K562 (cell line): ENCODE results near the gene DDX55. TPM values are rescaled to one million over a fixed set of nuclear protein-coding genes. Genes with fewer than 3 reads are reported as not detected.

ENCODE experiments used
- CCNT2 ChIP-seq: IDR thresholded peaks from 2 replicates; pipeline ENCODE4 v1.6.1; 2011; ENCODE audit warnings: borderline replicate concordance, low read depth, mild to moderate bottlenecking, moderate library complexity, mixed read lengths, low read length; ENCODE audit not compliant: insufficient read length; ENCODE audit errors: extremely low read depth
- CHD2 ChIP-seq: IDR thresholded peaks from 2 replicates; pipeline ENCODE4 v1.6.1; 2011; ENCODE audit warnings: low read depth, low read length
- FOXA3 ChIP-seq, 2 experiments: fragments of 450-650 bp in 1 of 2; sonication (generic) in 1 of 2; formaldehyde crosslinking; IDR thresholded peaks in 1 of 2; conservative IDR thresholded peaks in 1 of 2; 2 replicates each; pipeline versions ENCODE4 v1.4.0 to v1.8.0; 2020 to 2022; ENCODE audit warnings: mild to moderate bottlenecking in 2 of 2, missing genetic modification reagents in 1 of 2
- GABPB1 ChIP-seq: sonication (generic); formaldehyde crosslinking; IDR thresholded peaks from 2 replicates; pipeline ENCODE4 v1.8.0; 2022; ENCODE audit warnings: mild to moderate bottlenecking, missing genetic modification reagents
- HMGN3 ChIP-seq: IDR thresholded peaks from 2 replicates; pipeline ENCODE4 v1.6.1; 2011; ENCODE audit warnings: borderline replicate concordance, low read depth, mild to moderate bottlenecking, mixed read lengths, low read length; ENCODE audit not compliant: insufficient read length; ENCODE audit errors: extremely low read depth
- HNRNPLL ChIP-seq: fragments of 200-400 bp; formaldehyde crosslinking; IDR thresholded peaks from 2 replicates; pipeline ENCODE4 v1.6.1; 2017; ENCODE audit warnings: low read length, low read depth, mild to moderate bottlenecking; ENCODE audit not compliant: poor library complexity, severe bottlenecking
- KLF6 ChIP-seq: fragments of 250-450 bp; sonication (Bioruptor Pico); IDR thresholded peaks from 2 replicates; pipeline ENCODE4 v1.4.0; 2020; ENCODE audit warnings: mild to moderate bottlenecking, moderate library complexity, borderline replicate concordance
- LEF1 ChIP-seq: fragments of 450-650 bp; IDR thresholded peaks from 2 replicates; pipeline ENCODE4 v1.6.1; 2016; ENCODE audit warnings: mild to moderate bottlenecking
- MYNN ChIP-seq, 2 experiments: sonication (generic); formaldehyde crosslinking in 1 of 2; IDR thresholded peaks; 2 replicates each; pipeline versions ENCODE4 v1.5.0 to v1.6.1; 2016 to 2020; ENCODE audit warnings: antibody characterized with exemption in 1 of 2, missing genetic modification reagents in 1 of 2
- NCOA4 ChIP-seq: fragments of 450-650 bp; IDR thresholded peaks from 2 replicates; pipeline ENCODE4 v1.6.1; 2018; ENCODE audit warnings: mild to moderate bottlenecking; ENCODE audit not compliant: partially characterized antibody
- NR3C1 ChIP-seq: sonication (generic); formaldehyde crosslinking; IDR thresholded peaks from 2 replicates; pipeline ENCODE4 v1.8.1; 2022; ENCODE audit warnings: missing genetic modification reagents
- PHTF2 ChIP-seq: fragments of 250-450 bp; sonication (Bioruptor Pico); IDR thresholded peaks from 2 replicates; pipeline ENCODE4 v1.5.0; 2021; ENCODE audit warnings: mild to moderate bottlenecking
- SRSF9 ChIP-seq: fragments of 200-400 bp; formaldehyde crosslinking; IDR thresholded peaks from 2 replicates; pipeline ENCODE4 v1.6.1; 2017; ENCODE audit warnings: low read depth, low read length, borderline replicate concordance
- ZC3H11A ChIP-seq: IDR thresholded peaks from 2 replicates; pipeline ENCODE4 v1.6.1; 2012; ENCODE audit warnings: low read depth, low read length, improper control_type of control experiment
- ZKSCAN8 ChIP-seq: fragments of 200-800 bp; sonication (Bioruptor generic); IDR thresholded peaks from 2 replicates; pipeline ENCODE4 v1.6.1; 2016; ENCODE audit warnings: missing genetic modification characterization, missing compliant biosample characterization
- ZNF140 ChIP-seq: fragments of 250-450 bp; sonication (Bioruptor Pico); IDR thresholded peaks from 2 replicates; pipeline ENCODE4 v1.8.0; 2021; ENCODE audit warnings: moderate library complexity, mild to moderate bottlenecking, inconsistent platforms
- ZNF23 ChIP-seq: fragments of 250-450 bp; sonication (Bioruptor Pico); IDR thresholded peaks from 2 replicates; pipeline ENCODE4 v1.4.0; 2020; ENCODE audit warnings: mild to moderate bottlenecking
- ZNF263 ChIP-seq: sonication (generic); formaldehyde crosslinking; IDR thresholded peaks from 2 replicates; pipeline ENCODE4 v1.8.0; 2022; ENCODE audit warnings: mild to moderate bottlenecking, missing genetic modification reagents, borderline replicate concordance
- ZNF717 ChIP-seq: fragments of 250-450 bp; sonication (Bioruptor Pico); IDR thresholded peaks from 2 replicates; pipeline ENCODE4 v1.5.0; 2021
- ZNF764 ChIP-seq: fragments of 250-450 bp; sonication (Bioruptor Pico); IDR thresholded peaks from 2 replicates; pipeline ENCODE4 v1.4.0; 2020; ENCODE audit warnings: low read depth, mild to moderate bottlenecking, moderate library complexity
- ZSCAN32 ChIP-seq: fragments of 450-650 bp; formaldehyde crosslinking; IDR thresholded peaks from 2 replicates; pipeline ENCODE4 v1.4.0; 2020; ENCODE audit warnings: mild to moderate bottlenecking, moderate library complexity
- polyA plus RNA-seq, 8 experiments: library from polyadenylated mRNA; depleted of rRNA in 4 of 8; stranded (reverse) in 5 of 8; unstranded in 3 of 8; fragments of >200 nt; fragmentation: Nextera tagmentation in 2 of 8; fragmentation: Illumina TruSeq in 1 of 8; extraction: Ambion mirVana in 2 of 8; extraction: Trizol in 1 of 8; gene quantifications; 2 replicates each; pipeline versions ENCODE4 v1.2.1 to v1.2.3, GENCODE V29; 2011 to 2014; ENCODE audit warnings: inconsistent platforms in 1 of 8, missing spikeins in 1 of 8
- total RNA-seq, 7 experiments: library from RNA; depleted of rRNA in 6 of 7; stranded (reverse); fragments of >200 nt in 6 of 7; fragmentation: Illumina TruSeq in 2 of 7; extraction: Trizol in 2 of 7; gene quantifications; 2 replicates each; pipeline versions ENCODE4 v1.2.1 to v1.2.3, GENCODE V29; 2011 to 2021; ENCODE audit warnings: low replicate concordance in 1 of 7
- TF ChIP-seq, protein P1 (sequence below), 2 experiments: fragments of 450-650 bp in 1 of 2; IDR thresholded peaks; 2 replicates each; pipeline ENCODE4 v1.6.1; 2011 to 2017; ENCODE audit warnings: low read depth in 2 of 2, antibody characterized with exemption in 1 of 2, borderline replicate concordance in 1 of 2, low read length in 1 of 2, mild to moderate bottlenecking in 1 of 2, mixed read lengths in 1 of 2; ENCODE audit not compliant: control insufficient read depth in 1 of 2
- TF ChIP-seq, protein P2 (sequence below): sonication (generic); formaldehyde crosslinking; IDR thresholded peaks from 2 replicates; pipeline ENCODE4 v1.8.1; 2023; ENCODE audit warnings: mild to moderate bottlenecking, missing genetic modification reagents

Gene DDX55
- total and polyA plus RNA-seq, 9 of the 15 experiments (the other 6 are each of a cell fraction or from before 2014, with no cell fraction given), result 10.6 to 71.0 (median 60.9) TPM

- TF ChIP-seq PHTF2 (CRISPR knock-in tag), result no peak
- no peak for TF ChIP-seq NR3C1 (CRISPR knock-in tag)
- no peak for TF ChIP-seq ZKSCAN8 (CRISPR knock-in tag)
- TF ChIP-seq SRSF9, result no peak
- no peak for TF ChIP-seq ZC3H11A
- peak; percentile 57; the same call in 1 of the 2 replicates for TF ChIP-seq MYNN (IDR thresholded peaks at IDR 0.05)
- no peak for TF ChIP-seq MYNN (CRISPR knock-in tag; IDR thresholded peaks at IDR 0.05)
- no peak for TF ChIP-seq ZNF23 (CRISPR knock-in tag)
- no peak for TF ChIP-seq ZNF140
- TF ChIP-seq KLF6, result no peak
- TF ChIP-seq ZNF263, result no peak
- TF ChIP-seq, protein P1, sequence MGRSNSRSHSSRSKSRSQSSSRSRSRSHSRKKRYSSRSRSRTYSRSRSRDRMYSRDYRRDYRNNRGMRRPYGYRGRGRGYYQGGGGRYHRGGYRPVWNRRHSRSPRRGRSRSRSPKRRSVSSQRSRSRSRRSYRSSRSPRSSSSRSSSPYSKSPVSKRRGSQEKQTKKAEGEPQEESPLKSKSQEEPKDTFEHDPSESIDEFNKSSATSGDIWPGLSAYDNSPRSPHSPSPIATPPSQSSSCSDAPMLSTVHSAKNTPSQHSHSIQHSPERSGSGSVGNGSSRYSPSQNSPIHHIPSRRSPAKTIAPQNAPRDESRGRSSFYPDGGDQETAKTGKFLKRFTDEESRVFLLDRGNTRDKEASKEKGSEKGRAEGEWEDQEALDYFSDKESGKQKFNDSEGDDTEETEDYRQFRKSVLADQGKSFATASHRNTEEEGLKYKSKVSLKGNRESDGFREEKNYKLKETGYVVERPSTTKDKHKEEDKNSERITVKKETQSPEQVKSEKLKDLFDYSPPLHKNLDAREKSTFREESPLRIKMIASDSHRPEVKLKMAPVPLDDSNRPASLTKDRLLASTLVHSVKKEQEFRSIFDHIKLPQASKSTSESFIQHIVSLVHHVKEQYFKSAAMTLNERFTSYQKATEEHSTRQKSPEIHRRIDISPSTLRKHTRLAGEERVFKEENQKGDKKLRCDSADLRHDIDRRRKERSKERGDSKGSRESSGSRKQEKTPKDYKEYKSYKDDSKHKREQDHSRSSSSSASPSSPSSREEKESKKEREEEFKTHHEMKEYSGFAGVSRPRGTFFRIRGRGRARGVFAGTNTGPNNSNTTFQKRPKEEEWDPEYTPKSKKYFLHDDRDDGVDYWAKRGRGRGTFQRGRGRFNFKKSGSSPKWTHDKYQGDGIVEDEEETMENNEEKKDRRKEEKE (IDR thresholded peaks at IDR 0.05; ENCODE audit: borderline replicate concordance in 1 of 2, control insufficient read depth in 1 of 2, low read depth in 2 of 2, low read length in 1 of 2), result no peak
- peak; percentile 75 for TF ChIP-seq HNRNPLL
- TF ChIP-seq ZNF717 (CRISPR knock-in tag), result no peak
- peak in 1 of 2 experiments; percentile 52; a peak in 1 of 4 replicates for TF ChIP-seq FOXA3 (CRISPR knock-in tag; conservative IDR thresholded peaks at IDR 0.05 in 1 of 2, IDR thresholded peaks at IDR 0.05 in 1 of 2)
- TF ChIP-seq GABPB1 (CRISPR knock-in tag), result peak; percentile 100
- peak; percentile 62 for TF ChIP-seq CCNT2
- no peak for TF ChIP-seq ZNF764
- 0 out of 2 replicates have a peak, but pooled peaks have one; percentile 39 for TF ChIP-seq CHD2
- TF ChIP-seq, protein P2, sequence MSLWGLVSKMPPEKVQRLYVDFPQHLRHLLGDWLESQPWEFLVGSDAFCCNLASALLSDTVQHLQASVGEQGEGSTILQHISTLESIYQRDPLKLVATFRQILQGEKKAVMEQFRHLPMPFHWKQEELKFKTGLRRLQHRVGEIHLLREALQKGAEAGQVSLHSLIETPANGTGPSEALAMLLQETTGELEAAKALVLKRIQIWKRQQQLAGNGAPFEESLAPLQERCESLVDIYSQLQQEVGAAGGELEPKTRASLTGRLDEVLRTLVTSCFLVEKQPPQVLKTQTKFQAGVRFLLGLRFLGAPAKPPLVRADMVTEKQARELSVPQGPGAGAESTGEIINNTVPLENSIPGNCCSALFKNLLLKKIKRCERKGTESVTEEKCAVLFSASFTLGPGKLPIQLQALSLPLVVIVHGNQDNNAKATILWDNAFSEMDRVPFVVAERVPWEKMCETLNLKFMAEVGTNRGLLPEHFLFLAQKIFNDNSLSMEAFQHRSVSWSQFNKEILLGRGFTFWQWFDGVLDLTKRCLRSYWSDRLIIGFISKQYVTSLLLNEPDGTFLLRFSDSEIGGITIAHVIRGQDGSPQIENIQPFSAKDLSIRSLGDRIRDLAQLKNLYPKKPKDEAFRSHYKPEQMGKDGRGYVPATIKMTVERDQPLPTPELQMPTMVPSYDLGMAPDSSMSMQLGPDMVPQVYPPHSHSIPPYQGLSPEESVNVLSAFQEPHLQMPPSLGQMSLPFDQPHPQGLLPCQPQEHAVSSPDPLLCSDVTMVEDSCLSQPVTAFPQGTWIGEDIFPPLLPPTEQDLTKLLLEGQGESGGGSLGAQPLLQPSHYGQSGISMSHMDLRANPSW (CRISPR knock-in tag), result no peak
- TF ChIP-seq HMGN3, result no peak
- no peak for TF ChIP-seq NCOA4
- TF ChIP-seq LEF1, result no peak
- no peak for TF ChIP-seq ZSCAN32 (CRISPR knock-in tag)
Measured at GRCh38 chr12:123633379-123634141, 31.7 kb downstream of the DDX55 start, which contains the start of the genes EIF2B1 and GTF2H3 (continued).
